HFF-Myc (cell line): ENCODE data around the gene MICU1.
"Not testable (repeated sequence)": the region's sequence is repeated elsewhere in the genome, so short reads cannot be mapped to it uniquely, and the experiment has no call there.

Experiments
- DNase-seq: peaks from one replicate; pipeline ENCODE4 v3.0.0-alpha.2; 2011; ENCODE audit warnings: low read depth; ENCODE audit errors: extremely low read depth
- H3K4me3 ChIP-seq: replicated peaks from 2 replicates; pipeline ENCODE4 v1.5.1; 2011; ENCODE audit warnings: low read depth, mild to moderate bottlenecking, control low read depth, low read length
- TF ChIP-seq, protein P1 (sequence below): IDR thresholded peaks from 2 replicates; pipeline ENCODE4 v1.5.1; 2012; ENCODE audit warnings: mild to moderate bottlenecking, low read depth, low read length, control low read depth; ENCODE audit errors: missing control alignments

The MICU1 gene

DNA sequence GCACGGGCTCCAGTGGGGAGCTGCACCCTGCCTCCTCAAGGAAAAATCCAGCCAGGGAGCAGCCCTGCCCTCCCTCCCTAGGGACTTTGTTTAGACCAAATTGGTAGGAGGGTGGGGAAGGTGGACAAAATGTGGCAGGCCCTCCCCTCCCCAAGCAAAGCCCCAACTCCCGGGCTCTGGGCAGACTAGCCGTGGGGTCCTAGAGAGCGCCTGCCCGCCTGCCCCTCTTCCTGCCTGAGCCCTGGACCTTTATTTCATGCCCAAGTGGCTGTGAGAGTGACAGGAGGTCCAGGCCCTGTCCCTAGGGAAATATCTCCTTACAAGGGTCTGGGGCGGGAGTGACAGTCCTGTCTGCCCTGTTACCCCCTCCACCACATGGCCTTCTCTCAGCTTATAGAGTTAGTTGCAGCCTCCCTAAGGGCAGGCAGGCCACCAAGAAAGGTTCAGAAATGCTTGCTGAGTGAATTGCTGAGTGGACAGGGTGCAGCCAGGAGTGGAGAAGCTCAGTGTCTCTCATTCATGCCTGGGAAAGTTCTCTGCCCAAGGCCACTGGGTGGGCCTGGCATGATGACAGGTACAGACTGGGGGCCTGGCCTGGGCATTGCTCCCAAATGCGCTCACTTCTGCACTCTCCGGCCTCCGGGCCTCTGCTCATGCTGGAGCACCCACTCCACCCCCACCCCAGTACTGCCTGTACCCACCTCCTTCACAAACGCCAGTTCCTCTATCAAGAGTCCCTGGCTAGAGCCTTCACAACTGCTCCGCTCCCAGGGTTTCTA lies 296.4 kb downstream of the MICU1 start:
- TF ChIP-seq, protein P1, sequence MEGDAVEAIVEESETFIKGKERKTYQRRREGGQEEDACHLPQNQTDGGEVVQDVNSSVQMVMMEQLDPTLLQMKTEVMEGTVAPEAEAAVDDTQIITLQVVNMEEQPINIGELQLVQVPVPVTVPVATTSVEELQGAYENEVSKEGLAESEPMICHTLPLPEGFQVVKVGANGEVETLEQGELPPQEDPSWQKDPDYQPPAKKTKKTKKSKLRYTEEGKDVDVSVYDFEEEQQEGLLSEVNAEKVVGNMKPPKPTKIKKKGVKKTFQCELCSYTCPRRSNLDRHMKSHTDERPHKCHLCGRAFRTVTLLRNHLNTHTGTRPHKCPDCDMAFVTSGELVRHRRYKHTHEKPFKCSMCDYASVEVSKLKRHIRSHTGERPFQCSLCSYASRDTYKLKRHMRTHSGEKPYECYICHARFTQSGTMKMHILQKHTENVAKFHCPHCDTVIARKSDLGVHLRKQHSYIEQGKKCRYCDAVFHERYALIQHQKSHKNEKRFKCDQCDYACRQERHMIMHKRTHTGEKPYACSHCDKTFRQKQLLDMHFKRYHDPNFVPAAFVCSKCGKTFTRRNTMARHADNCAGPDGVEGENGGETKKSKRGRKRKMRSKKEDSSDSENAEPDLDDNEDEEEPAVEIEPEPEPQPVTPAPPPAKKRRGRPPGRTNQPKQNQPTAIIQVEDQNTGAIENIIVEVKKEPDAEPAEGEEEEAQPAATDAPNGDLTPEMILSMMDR, result no peak
- DNase-seq, result no peak
- no peak overlapping the region for H3K4me3 ChIP-seq

DNA sequence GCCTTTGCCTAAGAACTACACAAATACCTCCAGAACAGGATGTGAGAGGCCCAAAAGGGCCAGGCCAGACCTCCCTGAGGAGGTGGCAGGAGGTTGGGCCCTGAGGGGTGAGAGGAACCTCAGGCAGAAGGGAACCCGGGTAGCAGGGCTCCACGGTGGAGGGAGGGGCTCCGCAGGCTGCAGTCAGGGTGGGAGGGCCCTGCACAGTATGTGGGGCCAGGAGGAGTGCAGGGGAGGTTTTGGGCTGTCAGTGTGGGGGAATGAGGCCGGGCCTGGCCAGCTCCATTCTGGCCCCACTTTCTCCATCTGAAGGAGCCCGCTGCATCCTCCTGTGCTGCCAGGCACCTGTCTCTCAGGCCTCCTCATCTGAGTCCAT lies 297.1 kb downstream of the MICU1 start:
- TF ChIP-seq, protein P1, result no peak
- H3K4me3 ChIP-seq, result no peak overlapping the region
- no peak for DNase-seq

- no peak for DNase-seq
Measured at GRCh38 chr10:72328045-72328828, 297.6 kb downstream of the MICU1 start.

GRCh38 chr10:72326665-72327603 lies 298.9 kb downstream of the MICU1 start:
- DNase-seq, H3K4me3 ChIP-seq: not testable (repeated sequence)

More at GRCh38 chr10:72328045-72328828, 297.6 kb downstream of the MICU1 start:
- TF ChIP-seq, protein P1, result peak; percentile 70
- no peak overlapping the region for H3K4me3 ChIP-seq

- DNase-seq, H3K4me3 ChIP-seq: not testable (repeated sequence)
Measured at GRCh38 chr10:72325243-72326175, 300.4 kb downstream of the MICU1 start.

DNA sequence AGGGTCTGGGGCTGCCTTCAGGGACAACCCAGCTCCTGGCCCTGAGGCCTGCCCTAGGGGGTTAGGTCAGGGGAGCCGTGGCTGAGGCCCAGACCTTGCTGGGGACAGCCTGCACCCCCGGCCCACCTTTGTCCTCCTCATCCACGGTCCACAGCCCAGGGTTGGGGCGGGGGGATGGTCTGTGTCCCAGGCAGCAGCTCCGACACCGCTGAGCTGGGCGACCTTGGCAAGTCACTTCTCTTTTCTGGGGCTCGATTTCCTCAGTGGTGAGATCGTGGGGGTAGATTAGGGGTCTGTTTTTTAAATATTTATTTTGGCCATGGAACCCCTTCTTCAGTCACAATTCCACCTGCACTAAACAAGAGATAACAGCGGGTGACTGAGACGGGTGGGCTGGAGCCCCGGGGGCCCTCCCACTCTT lies 302.1 kb downstream of the MICU1 start:
- no peak for DNase-seq
- TF ChIP-seq, protein P1, result no peak
- no peak overlapping the region for H3K4me3 ChIP-seq
